NCI-H1694 treated with DMSO at 0.1 percent for 48 hours (cell line): ENCODE data around the gene TEX51.

Experiments used
- DNase-seq: peaks from one replicate; lab custom pipeline; 2025; lab: John Stamatoyannopoulos, UW

The TEX51 gene

GRCh38 chr2:126914811-126915500, 16.3 kb downstream of the TEX51 start:
- peak; percentile 80 for DNase-seq

- DNase-seq, result no peak
Observed at GRCh38 chr2:126915903-126916302, 17.2 kb downstream of the TEX51 start.

- DNase-seq, result no peak
Observed at GRCh38 chr2:126916744-126917143, 18.1 kb downstream of the TEX51 start.

GRCh38 chr2:126921066-126921465, 22.4 kb downstream of the TEX51 start:
- no peak for DNase-seq

- no peak for DNase-seq
Observed at GRCh38 chr2:126930970-126931590, 32.4 kb downstream of the TEX51 start.

GRCh38 chr2:126932529-126932928, 33.8 kb downstream of the TEX51 start:
- no peak for DNase-seq

- peak; percentile 84 for DNase-seq
Observed at GRCh38 chr2:126932966-126933710, 34.4 kb downstream of the TEX51 start.

- no peak for DNase-seq
Observed at GRCh38 chr2:126933711-126934091, 35.0 kb downstream of the TEX51 start.

GRCh38 chr2:126934809-126935208, 36.1 kb downstream of the TEX51 start:
- DNase-seq, result no peak

- no peak for DNase-seq
Observed at GRCh38 chr2:126935774-126936173, 37.1 kb downstream of the TEX51 start.

GRCh38 chr2:126936219-126936723, 37.6 kb downstream of the TEX51 start:
- DNase-seq, result no peak

- no peak for DNase-seq
Observed at GRCh38 chr2:126940331-126940730, 41.6 kb downstream of the TEX51 start.

GRCh38 chr2:126942427-126943203, 43.9 kb downstream of the TEX51 start:
- DNase-seq, result no peak

GRCh38 chr2:126943612-126944348, 45.1 kb downstream of the TEX51 start:
- no peak for DNase-seq

GRCh38 chr2:126945118-126945517, 46.4 kb downstream of the TEX51 start:
- DNase-seq, result no peak

GRCh38 chr2:126946318-126947102, 47.8 kb downstream of the TEX51 start:
- DNase-seq, result no peak

- no peak for DNase-seq
Observed at GRCh38 chr2:126947103-126947429, 48.4 kb downstream of the TEX51 start.

GRCh38 chr2:126949775-126950174, 51.1 kb downstream of the TEX51 start:
- no peak for DNase-seq

GRCh38 chr2:126950504-126950903, 51.8 kb downstream of the TEX51 start:
- no peak for DNase-seq
